CD4-positive, alpha-beta T cell treated with Interleukin-6 at 100 ng/mL for 8 hours (primary cell): Measurements from ENCODE around the gene LNX2.

ENCODE experiments used
- DNase-seq: peaks from one replicate; pipeline ENCODE4 v3.0.0-alpha.2; 2020; ENCODE audit warnings: mixed read lengths, low spot score

The LNX2 gene

GRCh38 chr13:27559719-27560118, 60.6 kb downstream of the LNX2 start:
- peak; percentile 14 for DNase-seq

GRCh38 chr13:27556109-27556508, 64.2 kb downstream of the LNX2 start:
- no peak for DNase-seq

- DNase-seq = no peak
Observed at GRCh38 chr13:27551562-27551961, 68.8 kb downstream of the LNX2 start.

- DNase-seq = no peak
Observed at GRCh38 chr13:27549406-27549981, 70.8 kb downstream of the LNX2 start.

GRCh38 chr13:27542220-27542619, 78.1 kb downstream of the LNX2 start:
- no peak for DNase-seq

GRCh38 chr13:27541386-27541785, 78.9 kb downstream of the LNX2 start:
- DNase-seq = no peak

GRCh38 chr13:27536361-27537101, 83.8 kb downstream of the LNX2 start:
- DNase-seq = no peak

GRCh38 chr13:27535546-27535945, 84.8 kb downstream of the LNX2 start:
- DNase-seq = no peak

- DNase-seq = no peak
Observed at GRCh38 chr13:27534981-27535380, 85.3 kb downstream of the LNX2 start.

GRCh38 chr13:27534108-27534980, 86.0 kb downstream of the LNX2 start:
- no peak for DNase-seq

GRCh38 chr13:27533155-27533643, 87.1 kb downstream of the LNX2 start:
- DNase-seq = peak; percentile 29

GRCh38 chr13:27528908-27529307, 91.4 kb downstream of the LNX2 start:
- no peak for DNase-seq

GRCh38 chr13:27526516-27526915, 93.8 kb downstream of the LNX2 start:
- DNase-seq = no peak

GRCh38 chr13:27524981-27525975, 95.1 kb downstream of the LNX2 start:
- no peak for DNase-seq

- DNase-seq = no peak
Observed at GRCh38 chr13:27523346-27524073, 96.8 kb downstream of the LNX2 start.

GRCh38 chr13:27522847-27523246, 97.5 kb downstream of the LNX2 start:
- no peak for DNase-seq

- no peak for DNase-seq
Observed at GRCh38 chr13:27516103-27516502, 104.2 kb downstream of the LNX2 start.

GRCh38 chr13:27510082-27510481, 110.2 kb downstream of the LNX2 start:
- DNase-seq = no peak

GRCh38 chr13:27508802-27509201, 111.5 kb downstream of the LNX2 start:
- DNase-seq = no peak

GRCh38 chr13:27505792-27506191, 114.5 kb downstream of the LNX2 start:
- DNase-seq = no peak

- no peak for DNase-seq
Observed at GRCh38 chr13:27504868-27505194, 115.5 kb downstream of the LNX2 start.
